Activated CD4-positive, alpha-beta T cell treated with anti-CD3 and anti-CD28 coated beads for 4 hours (primary cell): Measurements from ENCODE around the gene UBE2I.
"Not testable (repeated sequence)": the region's sequence is repeated elsewhere in the genome, so short reads cannot be mapped to it uniquely, and the experiment has no call there.

Experiments
- DNase-seq, 2 donors: peaks; one replicate each; pipeline ENCODE4 v3.0.0-alpha.2; 2020

Gene UBE2I

GRCh38 chr16:1293921-1294656 is 15.3 kb upstream of the UBE2I start:
- no peak for DNase-seq

GRCh38 chr16:1295465-1295864 is 14.0 kb upstream of the UBE2I start:
- DNase-seq: no peak

GRCh38 chr16:1296688-1297017 is 12.8 kb upstream of the UBE2I start:
- DNase-seq: not testable (repeated sequence)

GRCh38 chr16:1297018-1297696 is 12.3 kb upstream of the UBE2I start:
- no peak for DNase-seq

- no peak for DNase-seq
These were observed 11.0 kb upstream of the UBE2I start for GRCh38 chr16:1298406-1298805.

- no peak for DNase-seq
These were observed 10.2 kb upstream of the UBE2I start for GRCh38 chr16:1299012-1299867.

GRCh38 chr16:1299868-1300203 is 9.6 kb upstream of the UBE2I start:
- no peak for DNase-seq

GRCh38 chr16:1300664-1301476 is 8.6 kb upstream of the UBE2I start:
- DNase-seq: peak; percentile 60 to 64

- DNase-seq: no peak
These were observed 7.9 kb upstream of the UBE2I start for GRCh38 chr16:1301562-1301961.

- no peak for DNase-seq
These were observed 3.6 kb upstream of the UBE2I start for GRCh38 chr16:1305823-1306222.

GRCh38 chr16:1306334-1306733 is 3.1 kb upstream of the UBE2I start:
- DNase-seq: no peak

GRCh38 chr16:1308036-1308976 is 1.1 kb upstream of the UBE2I start:
- no peak for DNase-seq

- peak; percentile 32 to 55 for DNase-seq
These were observed 724 bp downstream of the UBE2I start for GRCh38 chr16:1309888-1310831.

- DNase-seq: no peak
These were observed 1.4 kb downstream of the UBE2I start for GRCh38 chr16:1310832-1311200.

GRCh38 chr16:1311212-1311737 is 1.8 kb downstream of the UBE2I start:
- DNase-seq: no peak

GRCh38 chr16:1311738-1312466 is 2.5 kb downstream of the UBE2I start:
- no peak for DNase-seq

GRCh38 chr16:1312467-1312816 is 3.0 kb downstream of the UBE2I start:
- no peak for DNase-seq

GRCh38 chr16:1312903-1313302 is 3.5 kb downstream of the UBE2I start:
- no peak for DNase-seq

- no peak for DNase-seq
These were observed 4.4 kb downstream of the UBE2I start for GRCh38 chr16:1313721-1314369.
